ENCODE data around the gene NAGPA. TPM values are rescaled to one million over a fixed set of nuclear protein-coding genes. Genes with fewer than 3 reads are reported as not detected.
A peak's percentile ranks its signal among the peaks of the same experiment; 100 is the strongest.

The NAGPA gene
- total and polyA plus RNA-seq, 2 of the 13 experiments (the other 11 are each of a cell fraction or from before 2014, with no cell fraction given): 27.1 to 60.3 TPM

- TF ChIP-seq ZBTB10 (CRISPR knock-in tag; IDR thresholded peaks at IDR 0.05; ENCODE audit: borderline replicate concordance) (no peak), ZNF619 (CRISPR knock-in tag; IDR thresholded peaks at IDR 0.05) (no peak), ZFP90 (CRISPR knock-in tag; IDR thresholded peaks at IDR 0.05; ENCODE audit: borderline replicate concordance) (no peak), BRF2 (CRISPR knock-in tag; IDR thresholded peaks at IDR 0.05) (no peak), PHF21A (CRISPR knock-in tag; IDR thresholded peaks at IDR 0.05) (peak; percentile 43; the same call in 1 of the 2 replicates), ATF4 (CRISPR knock-in tag; IDR thresholded peaks at IDR 0.05) (peak in 1 of 2 experiments; percentile 54; a peak in 1 of 4 replicates), ARID4A (CRISPR knock-in tag; IDR thresholded peaks at IDR 0.05; ENCODE audit: borderline replicate concordance) (peak; percentile 20; the same call in 1 of the 2 replicates), TEF (CRISPR knock-in tag; IDR thresholded peaks at IDR 0.05) (no peak), RFX1 (IDR thresholded peaks at IDR 0.05) (no peak), NR2F1 (CRISPR knock-in tag; IDR thresholded peaks at IDR 0.05) (no peak), XRCC5 (optimal IDR thresholded peaks at IDR 0.05; ENCODE audit: low read length) (no peak), TGIF2 (CRISPR knock-in tag; IDR thresholded peaks at IDR 0.05) (no peak), ZSCAN29 (CRISPR knock-in tag; conservative IDR thresholded peaks at IDR 0.05) (no peak), LCORL (IDR thresholded peaks at IDR 0.05) (no peak), LCORL (CRISPR knock-in tag; IDR thresholded peaks at IDR 0.05) (peak; percentile 28; the same call in 1 of the 2 replicates), SALL1 (CRISPR knock-in tag; IDR thresholded peaks at IDR 0.05) (no peak; the same call in 1 of the 2 replicates), ASH2L (IDR thresholded peaks at IDR 0.05; ENCODE audit: insufficient read length, low read depth, low read length) (no peak), ZMYM3 (CRISPR knock-in tag; IDR thresholded peaks at IDR 0.05) (peak; percentile 94), MIER2 (CRISPR knock-in tag; IDR thresholded peaks at IDR 0.05) (no peak), ZNF260 (CRISPR knock-in tag; IDR thresholded peaks at IDR 0.05; ENCODE audit: borderline replicate concordance, low read depth) (no peak), MIER3 (CRISPR knock-in tag; IDR thresholded peaks at IDR 0.05; ENCODE audit: borderline replicate concordance) (no peak)
These were observed 31.0 kb downstream of the NAGPA start (continued) for GRCh38 chr16:5002699-5003143.

Measured in HepG2 (cell line).